Adrenal gland (tissue), 5 donors: ENCODE data around the gene EVC.
"Not testable (repeated sequence)": the region's sequence is repeated elsewhere in the genome, so short reads cannot be mapped to it uniquely, and the experiment has no call there.

Experiments used
- CTCF ChIP-seq, 6 experiments: fragments of 450-650 bp in 4 of 6; fragments of 200-600 bp in 2 of 6; sonication (generic) in 1 of 6; IDR thresholded peaks; 1 replicate in 5 of 6; 2 replicates in 1 of 6; pipeline versions ENCODE4 v1.5.1 to v1.8.0; 2016 to 2021; ENCODE audit warnings: antibody characterized with exemption in 6 of 6, mild to moderate bottlenecking in 2 of 6, moderate library complexity in 1 of 6
- POLR2A ChIP-seq, 2 donors: fragments of 450-650 bp; IDR thresholded peaks; one replicate each; pipeline ENCODE4 v1.6.1; 2017; ENCODE audit warnings: antibody characterized with exemption in 2 of 2, mild to moderate bottlenecking in 2 of 2, moderate library complexity in 1 of 2
- donor health status: DM: no; HTN: no; CAD: no.

GRCh38 chr4:5728412-5728811 lies 17.4 kb downstream of the EVC start:
- TF ChIP-seq CTCF, POLR2A (IDR thresholded peaks at IDR 0.05): not testable (repeated sequence)
